Activated CD4-positive, alpha-beta T cell treated with anti-CD3 and anti-CD28 coated beads, Interleukin-10, Interleukin-2, amounts not matched to agents 100 ng/mL and 50 ng/mL, durations not matched to agents 16 hours and 8 hours (primary cell): ENCODE data around the gene DST.
"Not testable (repeated sequence)": the region's sequence is repeated elsewhere in the genome, so short reads cannot be mapped to it uniquely, and the experiment has no call there.

ENCODE experiments used
- DNase-seq: peaks from one replicate; pipeline ENCODE4 v3.0.0-alpha.2; 2020

The DST gene

DNA sequence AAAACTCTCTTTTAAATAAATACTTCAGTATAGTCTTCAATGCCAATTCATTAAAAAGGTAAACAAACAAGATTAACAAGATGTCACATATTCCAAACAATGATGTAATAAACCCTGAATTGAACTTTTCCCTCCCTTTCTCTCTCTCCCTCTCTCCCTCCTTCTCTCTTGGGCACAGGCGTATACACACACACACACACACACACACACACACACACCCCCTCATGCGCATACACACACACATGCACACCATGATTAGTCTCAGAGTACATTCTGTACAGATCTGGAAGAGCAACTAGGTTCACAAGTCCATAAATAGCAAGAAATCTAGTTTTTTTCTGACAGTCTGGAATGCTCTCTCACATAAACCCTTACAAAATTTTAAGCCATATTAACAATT, 128.3 kb downstream of the DST start:
- no peak for DNase-seq

- no peak for DNase-seq
Measured at GRCh38 chr6:56513631-56514030, 129.1 kb downstream of the DST start.

DNA sequence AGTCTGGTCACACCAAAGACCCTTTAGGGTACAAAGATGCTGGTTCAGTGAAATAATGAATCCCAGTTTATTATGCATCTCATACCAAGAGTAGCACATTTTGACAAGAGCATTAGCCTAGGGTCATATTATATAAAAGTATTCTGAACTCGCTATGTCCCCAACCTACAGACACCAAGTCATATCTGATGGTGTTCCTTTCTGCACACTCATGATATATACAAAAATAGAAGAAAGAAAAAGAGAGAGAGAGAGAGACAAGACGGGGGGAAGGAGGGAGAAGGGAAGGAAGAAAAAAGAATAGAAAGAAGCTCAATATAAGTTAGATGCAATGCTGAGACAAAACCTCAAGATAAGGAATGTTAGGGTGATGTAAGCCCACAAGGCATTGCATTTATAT, 131.1 kb downstream of the DST start:
- DNase-seq = no peak

DNA sequence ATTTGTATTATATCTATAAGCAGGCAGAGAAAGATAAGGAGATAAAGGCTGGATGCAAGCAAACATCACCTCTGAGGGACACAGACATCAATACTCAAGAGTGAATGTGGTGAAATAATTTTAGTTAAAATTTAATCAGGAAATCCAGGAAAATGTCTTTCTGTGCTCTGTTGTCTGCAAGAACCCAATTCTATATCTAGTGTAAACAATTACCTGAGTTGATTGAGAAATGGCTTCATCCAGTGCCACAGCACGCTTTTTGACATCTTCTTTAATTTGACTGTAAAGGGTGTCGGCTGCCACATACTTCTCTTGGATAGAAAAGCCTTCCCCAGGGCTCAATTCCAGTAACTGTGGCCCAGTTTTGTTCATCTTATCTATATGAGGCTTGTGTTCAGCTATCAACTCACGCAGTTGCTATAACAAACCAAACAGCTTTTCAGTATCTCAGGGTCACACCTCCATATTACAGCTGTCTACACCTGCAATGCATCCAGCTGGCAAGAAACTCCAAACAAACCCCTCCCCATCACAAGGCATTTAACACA, 131.6 kb downstream of the DST start:
- no peak for DNase-seq

DNA sequence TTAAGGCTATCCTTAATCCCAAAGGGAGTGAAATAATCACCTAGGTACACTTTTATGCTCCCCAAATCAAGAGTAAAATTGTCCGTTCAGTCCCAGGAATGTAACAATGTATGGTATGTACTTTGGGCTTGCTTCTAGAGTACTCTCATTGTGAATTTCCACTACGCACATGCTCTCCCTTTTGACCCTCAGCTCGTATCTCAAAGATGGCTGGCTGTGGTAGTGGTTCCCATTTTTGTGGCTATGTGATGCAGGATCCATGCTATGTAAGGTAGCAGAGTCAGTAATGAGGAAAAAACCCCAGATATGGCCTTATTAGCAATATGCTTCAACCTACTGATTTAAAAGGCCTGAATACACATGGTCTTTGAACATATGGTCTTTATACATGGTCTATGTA, 133.7 kb downstream of the DST start:
- DNase-seq = no peak

DNA sequence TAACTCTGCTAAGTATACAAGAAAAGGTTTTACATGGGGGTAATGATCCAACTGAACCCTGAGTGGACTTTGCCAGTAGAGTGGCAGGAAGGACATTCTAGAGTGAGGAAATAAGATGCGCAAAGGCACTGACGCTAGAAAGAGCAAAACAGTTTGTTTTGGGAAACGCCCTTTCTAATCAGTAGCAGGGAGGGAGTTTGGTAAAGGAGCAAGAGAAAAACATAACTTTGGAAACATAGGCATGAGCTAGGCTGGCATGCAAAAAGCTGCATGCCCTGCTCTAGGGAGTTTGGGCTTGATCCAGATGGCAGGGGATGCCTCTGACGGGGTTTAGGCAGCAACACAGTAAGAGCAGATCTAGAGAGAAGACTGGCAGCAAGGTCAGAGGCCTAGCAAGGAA, 135.2 kb downstream of the DST start:
- DNase-seq = no peak

DNA sequence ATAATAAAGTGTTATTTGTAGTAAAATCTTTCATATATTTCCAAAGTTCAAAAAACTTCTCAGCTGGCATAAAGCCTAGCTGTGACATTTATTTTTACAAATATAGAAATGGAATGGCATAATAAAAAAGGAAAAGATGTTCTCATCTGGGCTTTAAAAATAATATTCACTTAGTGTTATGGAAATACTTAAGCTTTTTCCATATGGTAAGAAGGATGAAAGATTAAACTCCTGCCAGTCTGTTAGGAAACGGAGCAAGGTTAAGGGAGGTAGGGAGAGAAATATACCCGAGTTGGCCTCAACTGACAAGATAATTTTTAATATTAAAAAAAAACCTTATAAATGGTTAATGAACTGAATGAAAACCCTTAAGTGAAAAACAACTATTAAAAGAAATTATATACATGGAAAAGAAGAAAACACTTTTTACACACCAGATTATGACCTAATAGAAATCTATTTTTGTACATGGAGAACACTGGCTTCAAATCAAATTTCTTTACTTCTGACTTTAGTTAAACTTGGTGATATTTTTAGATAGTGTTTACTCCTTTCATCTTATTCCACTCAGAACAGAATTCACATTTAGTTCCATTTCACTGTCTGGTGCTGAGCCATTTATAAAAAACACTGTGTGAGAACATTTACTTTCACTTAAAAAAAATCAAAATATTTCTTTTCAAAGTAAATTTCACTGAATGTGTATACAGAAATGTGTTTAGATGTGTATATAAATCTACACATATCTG, 137.0 kb downstream of the DST start:
- no peak for DNase-seq

GRCh38 chr6:56501993-56502392, 140.7 kb downstream of the DST start:
- DNase-seq = no peak

- DNase-seq = no peak
Measured at GRCh38 chr6:56499095-56499494, 143.6 kb downstream of the DST start.

DNA sequence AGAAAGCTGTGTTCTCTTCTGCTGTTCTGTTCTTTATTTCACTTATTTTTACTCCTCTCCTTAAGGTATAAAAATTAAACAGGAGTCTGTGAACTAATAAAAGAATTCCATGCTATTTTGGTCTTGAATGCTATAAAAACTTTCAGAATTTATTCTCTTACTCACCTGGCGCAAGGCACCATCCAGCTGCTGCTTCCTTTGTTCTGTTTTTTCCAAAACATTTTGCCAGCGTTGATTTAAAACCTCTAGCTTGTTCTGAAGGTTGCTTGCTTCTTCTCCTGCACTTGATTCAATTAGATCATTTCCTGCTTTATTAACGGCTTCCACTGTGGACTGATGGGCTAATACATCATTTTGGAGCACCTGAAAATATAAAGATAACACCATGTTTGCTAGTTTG, 145.0 kb downstream of the DST start:
- DNase-seq = no peak

GRCh38 chr6:56497240-56497639, 145.4 kb downstream of the DST start:
- no peak for DNase-seq

DNA sequence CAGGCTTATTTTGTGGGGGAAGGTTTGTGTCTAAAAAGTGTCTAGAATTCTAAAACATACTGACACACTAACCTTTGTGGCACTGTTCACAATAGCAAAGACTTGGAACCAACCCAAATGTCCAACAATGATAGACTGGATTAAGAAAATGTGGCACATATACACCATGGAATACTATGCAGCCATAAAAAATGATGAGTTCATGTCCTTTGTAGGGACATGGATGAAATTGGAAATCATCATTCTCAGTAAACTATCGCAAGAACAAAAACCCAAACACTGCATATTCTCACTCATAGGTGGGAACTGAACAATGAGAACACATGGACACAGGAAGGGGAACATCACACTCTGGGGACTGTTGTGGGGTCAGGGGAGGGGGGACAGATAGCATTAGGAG, 146.0 kb downstream of the DST start:
- not testable (repeated sequence) for DNase-seq

DNA sequence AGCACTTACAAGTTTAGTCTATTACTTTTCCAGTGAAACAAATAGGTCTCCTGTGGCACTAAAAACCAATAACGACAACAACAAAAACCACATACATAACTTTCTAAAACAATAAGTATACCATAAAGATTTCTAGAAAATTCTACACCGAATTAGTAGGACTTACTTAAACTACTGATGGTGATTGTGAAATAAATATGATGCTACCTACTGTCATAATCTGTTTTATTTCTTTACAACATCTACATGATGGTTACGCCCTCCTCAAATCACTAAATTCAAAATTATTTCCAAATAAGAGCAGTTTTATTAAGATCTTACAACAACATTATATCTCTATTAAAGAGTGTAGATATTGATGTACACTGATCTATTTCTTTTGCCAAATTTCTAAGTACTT, 147.0 kb downstream of the DST start:
- DNase-seq = no peak

GRCh38 chr6:56491606-56492328, 150.9 kb downstream of the DST start:
- DNase-seq = no peak

DNA sequence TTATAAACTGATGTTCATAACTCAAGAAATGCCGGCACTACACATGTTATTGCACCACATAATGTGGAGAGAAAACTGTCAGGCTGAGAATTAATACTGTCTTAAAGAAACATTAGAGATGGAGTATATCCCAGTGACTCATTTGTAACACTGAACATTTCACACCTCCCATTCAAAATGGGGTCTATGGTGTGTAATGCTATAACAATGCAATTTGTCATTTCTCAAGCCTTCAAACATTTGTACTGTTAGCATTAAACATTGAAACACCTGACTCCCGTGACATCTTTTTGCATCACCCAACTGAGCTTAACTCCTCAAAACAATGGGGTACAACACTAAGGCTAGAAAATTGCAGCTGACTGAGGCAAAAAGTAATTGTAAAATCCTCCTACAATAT, 151.7 kb downstream of the DST start:
- DNase-seq = no peak

- DNase-seq = no peak
Measured at GRCh38 chr6:56489559-56489958, 153.1 kb downstream of the DST start.

- no peak for DNase-seq
Measured at GRCh38 chr6:56488281-56488680, 154.4 kb downstream of the DST start.

DNA sequence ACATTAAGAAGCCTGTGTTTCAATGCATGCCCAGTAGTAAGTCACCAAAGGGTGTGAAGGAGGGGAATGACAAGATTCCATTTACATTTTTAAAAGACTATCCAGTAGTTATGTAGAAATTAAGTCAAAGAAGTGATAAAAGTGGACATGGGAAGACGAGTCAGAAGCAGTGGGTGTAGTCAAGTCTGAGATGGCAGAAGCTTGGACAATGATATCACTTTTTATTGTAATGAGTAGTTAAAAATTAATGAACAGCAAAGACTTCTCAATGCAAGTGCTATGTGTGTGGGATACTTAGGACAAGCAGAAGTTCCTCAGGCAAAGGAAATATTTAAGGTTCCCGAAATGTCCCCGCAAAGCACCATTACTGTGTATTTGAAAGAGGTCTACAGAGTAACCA, 156.0 kb downstream of the DST start:
- DNase-seq = no peak

DNA sequence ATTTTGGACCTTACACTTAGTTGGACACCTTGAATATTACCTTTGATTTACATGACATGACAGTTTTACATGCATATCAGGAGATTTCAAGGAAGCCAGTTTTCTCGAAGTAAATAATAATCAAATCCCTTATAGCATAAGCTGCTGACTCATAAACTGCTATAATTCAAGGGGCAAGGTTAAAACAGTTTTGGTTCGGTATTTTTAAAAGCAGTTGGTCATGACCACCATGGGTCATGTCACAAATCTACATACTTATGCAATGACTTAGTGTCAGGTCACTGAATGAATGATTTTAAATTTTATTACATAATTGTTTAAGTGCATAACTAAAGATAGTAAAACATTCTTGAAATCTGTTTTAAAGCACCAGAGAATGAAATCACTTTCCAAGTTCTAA, 158.0 kb downstream of the DST start:
- no peak for DNase-seq

- DNase-seq = no peak
Measured at GRCh38 chr6:56483929-56484328, 158.8 kb downstream of the DST start.

DNA sequence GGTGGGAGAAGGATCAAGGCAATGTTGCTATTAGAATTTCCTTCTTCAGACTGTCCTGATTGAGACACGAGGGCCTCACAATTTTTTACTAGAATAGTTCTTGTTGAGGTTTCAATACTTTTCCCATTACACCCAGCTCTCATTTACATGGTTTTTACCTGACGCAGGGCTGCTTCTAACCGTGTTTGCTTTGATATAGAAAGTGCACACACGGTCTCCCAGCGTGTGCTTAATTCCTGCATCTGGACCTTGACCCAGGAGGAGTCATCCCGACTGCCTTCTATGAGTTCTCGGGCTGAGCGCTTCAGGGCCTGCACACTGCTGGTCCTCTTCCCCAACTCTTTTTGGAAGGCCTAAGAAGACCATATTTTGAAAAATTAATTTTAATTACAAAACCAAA, 160.2 kb downstream of the DST start:
- DNase-seq = no peak

DNA sequence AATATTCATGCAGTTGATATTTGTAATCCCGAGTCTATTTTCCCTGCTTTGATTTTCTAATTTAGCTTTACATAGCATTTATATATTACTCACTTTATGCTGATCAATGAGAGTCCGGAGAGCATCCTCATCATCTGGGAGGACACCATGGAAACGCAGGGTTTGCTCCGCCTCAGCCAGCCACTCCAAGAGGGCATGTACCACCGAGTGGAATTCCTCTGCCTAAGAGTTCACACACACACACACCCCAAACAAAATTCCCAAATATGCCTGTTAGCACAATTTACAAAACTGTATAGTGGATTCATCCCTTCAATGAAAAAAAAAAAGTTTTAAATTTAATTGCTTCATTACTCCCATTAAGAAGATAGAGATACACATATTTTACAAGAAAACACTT, 160.7 kb downstream of the DST start:
- DNase-seq = no peak

DNA sequence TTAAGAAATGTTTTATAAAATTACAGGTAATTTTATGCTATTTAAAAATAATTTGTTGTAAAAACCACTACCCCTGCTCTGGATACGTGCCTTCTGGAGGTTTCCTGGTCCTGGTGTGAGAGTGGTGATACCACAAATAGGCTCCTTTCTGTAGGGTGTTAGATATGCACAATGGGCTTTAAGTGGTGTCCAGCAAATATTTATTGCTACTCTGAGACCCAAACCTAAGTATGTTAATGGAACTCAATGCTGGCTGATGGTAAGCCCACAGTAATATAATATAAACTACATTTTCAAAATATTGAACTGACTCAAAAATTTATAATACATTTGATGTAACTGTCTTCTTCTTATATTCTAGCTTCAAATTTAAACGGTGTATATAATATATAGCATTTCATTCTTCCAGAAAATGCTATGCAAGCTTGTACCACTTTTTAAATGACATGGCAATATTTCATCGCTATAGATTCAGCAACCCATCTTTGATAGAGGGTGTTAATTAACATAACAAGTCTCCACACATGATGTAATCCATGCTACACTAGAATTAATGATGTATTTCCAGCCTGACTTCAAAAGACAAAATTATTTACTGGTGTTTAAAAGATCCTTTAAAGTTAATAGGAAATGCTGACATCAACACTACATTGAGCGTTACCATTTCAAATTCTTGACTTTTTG, 161.9 kb downstream of the DST start:
- no peak for DNase-seq

GRCh38 chr6:56480246-56480645, 162.4 kb downstream of the DST start:
- no peak for DNase-seq
